Activated T-cell treated with anti-CD3 and anti-CD28 coated beads for 48 hours (primary cell): ENCODE data around the gene RABGAP1L.
"Not testable (repeated sequence)": the region's sequence is repeated elsewhere in the genome, so short reads cannot be mapped to it uniquely, and the experiment has no call there.

ENCODE experiments used
- DNase-seq: peaks from one replicate; pipeline ENCODE4 v3.0.0-alpha.2; 2020; ENCODE audit warnings: low read depth

RABGAP1L gene

DNA sequence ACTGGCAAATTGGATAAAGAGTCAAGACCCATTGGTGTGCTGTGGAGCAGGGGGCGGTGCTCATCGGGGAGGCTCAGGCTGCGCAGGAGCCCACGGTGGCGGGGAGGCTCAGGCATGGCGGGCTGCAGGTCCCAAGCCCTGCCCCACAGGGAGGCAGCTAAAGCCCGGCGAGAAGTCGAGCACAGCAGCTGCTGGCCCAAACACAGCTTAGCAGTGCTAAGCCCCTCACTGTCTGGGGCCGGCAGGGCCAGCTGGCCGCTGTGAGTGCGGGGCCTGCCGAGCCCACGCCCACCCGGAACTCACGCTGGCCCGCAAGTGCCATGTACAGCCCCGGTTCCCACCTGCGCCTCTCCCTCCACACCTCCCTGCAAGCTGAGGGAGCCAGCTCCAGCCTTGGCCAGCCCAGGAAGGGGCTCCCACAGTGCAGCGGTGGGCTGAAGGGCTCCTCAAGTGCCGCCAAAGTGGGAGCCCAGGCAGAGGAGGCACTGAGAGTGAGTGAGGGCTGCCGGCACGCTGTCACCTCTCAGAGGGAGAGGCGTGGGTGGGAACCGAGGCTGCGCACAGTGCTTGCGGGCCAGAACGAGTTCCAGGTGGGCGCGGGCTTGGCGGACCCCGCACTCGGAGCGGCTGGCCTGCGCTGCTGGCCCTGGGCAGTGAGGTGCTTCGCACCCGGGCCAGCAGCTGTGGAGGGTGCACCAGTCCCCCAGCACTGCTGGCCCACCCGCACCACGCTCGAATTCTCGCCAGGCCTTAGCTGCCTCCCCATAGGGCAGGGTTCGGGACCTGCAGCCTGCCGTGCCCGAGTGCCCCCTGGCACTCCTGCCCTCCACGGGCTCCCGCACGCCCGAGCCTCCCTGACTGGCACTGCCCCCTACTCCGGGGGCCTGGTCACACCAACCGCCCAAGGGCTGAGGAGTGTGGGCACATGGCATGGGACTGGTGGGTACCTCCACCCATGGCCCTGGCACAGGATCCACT is 551.8 kb downstream of the RABGAP1L start:
- DNase-seq, result no peak

GRCh38 chr1:174711848-174712247 is 552.5 kb downstream of the RABGAP1L start:
- not testable (repeated sequence) for DNase-seq

DNA sequence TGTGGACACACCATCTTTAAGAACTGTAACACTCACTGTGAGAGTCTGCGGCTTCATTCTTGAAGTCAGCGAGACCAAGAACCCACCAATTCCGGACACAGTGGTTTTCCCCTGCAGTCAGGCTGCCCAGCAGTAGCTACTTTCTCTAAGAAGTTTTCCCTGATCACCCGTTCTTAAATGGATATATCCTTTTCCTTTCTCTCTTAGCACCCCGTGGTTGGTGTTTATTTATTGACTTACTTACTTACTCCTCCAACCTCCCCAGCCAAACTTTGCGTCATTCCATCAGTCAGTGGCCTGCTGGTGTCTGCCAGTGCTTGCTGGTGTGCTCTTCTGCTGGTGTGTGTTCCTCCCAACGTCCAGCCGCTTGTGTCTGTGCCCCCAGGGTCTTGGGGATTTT is 553.2 kb downstream of the RABGAP1L start:
- no peak for DNase-seq

DNA sequence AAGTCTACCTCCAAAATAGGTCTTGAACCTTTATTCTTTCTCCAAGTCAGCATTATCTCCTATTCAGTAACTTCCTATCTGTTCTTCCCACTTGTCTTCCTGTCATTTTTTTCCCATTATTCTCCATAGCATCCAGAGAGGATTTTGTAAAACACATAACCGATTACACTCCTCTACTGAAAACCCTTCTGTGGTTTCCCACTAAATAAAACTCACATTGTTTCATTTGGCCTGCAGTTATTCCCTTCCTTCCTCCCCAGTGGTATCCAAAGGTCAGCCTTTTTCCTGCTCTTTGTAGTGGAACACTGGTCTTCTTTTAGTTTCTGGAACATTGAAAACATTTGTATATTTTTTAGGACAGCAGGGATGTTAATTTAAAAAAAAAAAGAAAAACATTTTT is 554.5 kb downstream of the RABGAP1L start:
- DNase-seq, result no peak

DNA sequence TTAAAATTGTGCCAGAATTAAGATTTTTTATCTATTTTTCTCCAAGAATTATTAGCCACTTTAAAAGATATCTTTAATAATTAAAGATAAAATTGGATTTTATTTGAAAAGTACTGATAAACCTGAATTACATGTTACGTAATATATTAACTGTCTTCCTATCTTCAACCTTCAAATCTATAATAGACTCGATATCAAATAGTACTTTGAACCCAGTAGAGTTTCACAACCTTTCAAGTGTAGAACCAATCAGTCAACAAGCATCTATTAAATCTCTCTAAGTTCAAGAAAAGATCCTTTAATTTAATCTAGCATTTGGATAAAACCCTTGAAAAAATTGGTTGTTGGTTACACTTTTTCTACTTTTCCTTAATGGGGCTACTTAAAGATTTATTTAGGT is 559.9 kb downstream of the RABGAP1L start:
- DNase-seq, result no peak

DNA sequence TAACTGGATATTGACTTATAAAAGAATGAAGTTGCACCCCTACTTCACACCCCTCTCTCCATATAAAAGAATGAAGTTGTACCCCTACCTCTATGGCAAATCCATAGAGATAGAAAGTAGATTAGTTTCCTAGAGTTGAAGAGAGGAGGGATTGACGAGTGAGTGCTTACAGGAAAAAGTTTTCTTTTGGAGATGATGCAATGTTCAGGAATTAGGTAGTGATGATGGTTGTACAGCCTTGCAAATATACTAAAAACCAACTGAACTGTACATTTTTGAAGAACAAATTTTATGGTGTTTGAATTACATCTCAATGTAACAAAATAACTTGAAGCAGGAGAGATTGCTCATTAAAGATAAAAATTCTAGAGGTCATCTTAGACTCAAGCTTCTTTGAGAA is 561.3 kb downstream of the RABGAP1L start:
- DNase-seq, result no peak

GRCh38 chr1:174721246-174721645 is 561.9 kb downstream of the RABGAP1L start:
- DNase-seq, result no peak

GRCh38 chr1:174723816-174724215 is 564.5 kb downstream of the RABGAP1L start:
- DNase-seq, result no peak

DNA sequence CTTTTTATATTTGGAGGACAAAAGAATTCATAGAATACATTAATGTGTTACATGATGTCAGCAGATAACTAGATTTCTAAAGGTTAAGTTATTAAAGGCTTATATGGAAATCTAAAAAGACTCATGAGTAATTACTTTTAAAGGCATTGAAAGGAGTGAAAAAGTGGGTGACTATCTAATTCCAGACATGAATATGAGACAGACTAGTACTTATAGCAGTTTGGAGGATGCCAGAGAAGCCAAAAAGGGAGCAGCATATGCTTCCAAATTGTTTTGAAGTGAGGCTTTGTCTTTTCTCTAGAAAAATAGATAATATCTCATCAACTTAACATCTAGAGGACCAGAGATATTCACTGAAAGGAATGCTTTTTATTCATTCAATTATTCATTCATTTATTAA is 564.9 kb downstream of the RABGAP1L start:
- DNase-seq, result no peak

DNA sequence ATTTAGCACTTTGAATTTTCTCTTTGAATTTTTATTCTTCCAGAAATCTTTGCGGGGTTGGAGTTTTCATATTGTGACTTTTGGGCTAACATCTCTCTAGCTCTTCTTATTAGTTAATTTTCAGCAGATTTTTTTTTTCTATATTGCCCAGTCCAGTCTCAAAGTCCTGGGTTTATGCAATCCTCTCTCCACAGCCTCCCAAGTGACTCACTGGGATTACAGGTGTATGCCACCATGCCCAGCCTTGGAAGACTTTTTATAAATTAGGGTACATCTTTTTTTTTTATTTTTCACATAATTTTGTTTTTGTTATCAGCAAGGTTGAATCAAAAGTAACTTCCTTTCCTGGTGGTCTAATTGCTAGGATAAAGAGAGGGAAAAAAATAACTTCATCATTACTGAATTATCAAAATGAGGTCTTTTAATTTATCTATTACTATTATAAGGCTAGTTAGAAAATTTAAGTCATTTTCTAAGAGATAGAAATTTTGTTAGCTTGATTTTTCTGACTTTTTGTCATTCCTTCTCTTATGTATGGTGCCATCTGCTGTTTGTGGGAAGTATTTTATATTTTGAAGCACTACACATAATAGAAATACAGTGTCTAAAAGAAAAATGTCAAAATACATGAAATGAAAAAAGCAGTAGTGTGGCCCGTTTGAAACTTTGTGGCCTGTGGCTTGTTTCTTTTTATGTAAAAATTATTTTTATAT is 567.0 kb downstream of the RABGAP1L start:
- DNase-seq, result no peak

DNA sequence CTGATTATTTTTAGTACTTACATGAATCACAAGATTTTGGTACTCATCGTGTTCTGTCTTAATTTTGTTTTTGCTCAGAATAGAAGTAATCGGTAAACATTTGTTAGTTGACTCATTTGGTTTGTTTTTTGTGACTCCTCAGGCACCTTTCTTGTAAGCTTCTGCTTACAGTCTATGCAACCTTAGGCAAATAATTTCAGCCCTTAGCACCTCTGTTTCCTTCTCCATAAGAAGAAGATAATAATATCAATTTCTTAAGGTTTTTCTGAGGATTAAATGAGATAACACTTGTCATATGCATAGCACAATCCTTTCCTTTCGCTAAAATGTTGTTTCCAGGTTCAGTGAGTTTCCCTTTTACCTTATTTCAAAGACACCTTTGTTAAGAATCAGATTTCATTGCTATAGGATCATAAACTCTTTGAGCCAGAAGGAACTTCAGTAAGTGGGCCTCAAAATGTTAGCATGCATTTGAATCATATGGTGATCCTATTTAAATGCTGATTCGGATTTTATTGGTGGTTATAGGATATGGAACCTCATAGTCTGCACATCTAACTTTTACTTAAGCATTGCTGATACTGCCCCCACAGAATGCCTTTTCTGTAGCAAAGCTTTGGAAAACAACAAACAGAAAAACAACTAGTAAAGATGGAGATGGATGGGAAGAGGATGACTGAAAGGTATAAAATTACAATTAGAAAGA is 567.7 kb downstream of the RABGAP1L start:
- DNase-seq, result no peak

DNA sequence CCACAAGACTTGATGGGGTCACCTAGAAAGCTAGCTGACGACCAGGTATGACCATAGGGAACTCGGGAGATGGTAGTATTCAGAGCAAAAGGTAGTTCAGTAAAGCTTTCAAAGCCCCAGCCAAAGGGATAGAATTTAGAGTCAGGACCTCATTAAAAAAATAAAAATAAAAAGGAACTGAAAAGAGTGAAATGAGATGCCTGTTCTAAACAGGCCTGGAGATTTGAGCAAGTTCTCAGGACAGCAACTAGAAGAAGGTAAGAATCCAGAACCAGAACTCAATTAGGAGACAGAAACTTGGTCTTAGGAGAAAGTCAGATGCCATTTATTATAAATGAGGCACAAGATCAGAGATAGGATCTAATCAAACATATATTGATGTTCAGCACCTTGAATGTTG is 575.0 kb downstream of the RABGAP1L start:
- no peak for DNase-seq

DNA sequence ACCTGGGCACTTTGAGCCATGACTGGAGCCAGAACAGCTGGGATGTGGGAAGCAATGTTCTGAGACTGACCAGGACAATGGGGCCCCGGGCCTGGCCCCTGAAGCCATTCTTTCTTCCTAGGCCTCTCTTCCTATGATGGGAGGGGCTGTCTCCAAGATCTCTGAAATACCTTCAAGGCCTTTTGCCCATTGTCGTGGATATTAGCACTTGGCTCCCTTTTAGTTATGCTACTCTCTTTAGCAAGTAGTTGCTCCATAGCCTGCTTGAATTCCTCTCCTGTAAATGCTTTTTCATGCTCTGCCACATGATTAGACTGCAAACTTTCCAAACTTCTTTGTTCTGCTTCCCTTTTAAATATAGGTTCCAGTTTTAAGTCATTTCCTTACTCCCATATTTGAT is 577.5 kb downstream of the RABGAP1L start:
- DNase-seq, result no peak

GRCh38 chr1:174740249-174740968 is 581.1 kb downstream of the RABGAP1L start:
- DNase-seq, result no peak

GRCh38 chr1:174742805-174743653 is 583.7 kb downstream of the RABGAP1L start:
- no peak for DNase-seq

- no peak for DNase-seq
Measured at GRCh38 chr1:174743654-174744561, 584.6 kb downstream of the RABGAP1L start.

- DNase-seq, result no peak
Measured at GRCh38 chr1:174744886-174745285, 585.6 kb downstream of the RABGAP1L start.

- DNase-seq, result no peak
Measured at GRCh38 chr1:174746024-174746808, 586.9 kb downstream of the RABGAP1L start.

DNA sequence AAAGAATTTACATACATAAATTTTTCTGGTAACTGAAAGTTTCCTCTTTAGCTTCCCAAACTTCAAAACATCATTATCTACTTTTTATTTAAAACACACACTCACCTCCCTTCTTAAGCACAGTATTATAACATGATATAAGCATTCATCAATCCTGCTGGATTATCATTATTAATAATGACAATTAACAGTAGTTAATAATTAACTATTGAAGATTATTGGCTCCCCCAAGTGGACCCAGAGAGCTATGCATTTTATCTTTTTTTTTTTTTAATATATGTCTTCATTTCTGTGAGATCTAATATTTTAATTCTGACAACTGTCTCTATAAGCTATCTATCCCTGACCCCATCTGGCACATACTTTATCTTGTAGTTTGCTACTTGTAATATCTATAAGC is 588.3 kb downstream of the RABGAP1L start:
- no peak for DNase-seq
